T-helper 9 cell (primary cell): Measurements from ENCODE around the gene RUNX2.
A peak's percentile ranks its signal among the peaks of the same experiment; 100 is the strongest.
"Not testable (repeated sequence)": the region's sequence is repeated elsewhere in the genome, so short reads cannot be mapped to it uniquely, and the experiment has no call there.

Experiments used
- DNase-seq: peaks from one replicate; pipeline ENCODE4 v3.0.0-alpha.2; 2020

Gene RUNX2

DNA sequence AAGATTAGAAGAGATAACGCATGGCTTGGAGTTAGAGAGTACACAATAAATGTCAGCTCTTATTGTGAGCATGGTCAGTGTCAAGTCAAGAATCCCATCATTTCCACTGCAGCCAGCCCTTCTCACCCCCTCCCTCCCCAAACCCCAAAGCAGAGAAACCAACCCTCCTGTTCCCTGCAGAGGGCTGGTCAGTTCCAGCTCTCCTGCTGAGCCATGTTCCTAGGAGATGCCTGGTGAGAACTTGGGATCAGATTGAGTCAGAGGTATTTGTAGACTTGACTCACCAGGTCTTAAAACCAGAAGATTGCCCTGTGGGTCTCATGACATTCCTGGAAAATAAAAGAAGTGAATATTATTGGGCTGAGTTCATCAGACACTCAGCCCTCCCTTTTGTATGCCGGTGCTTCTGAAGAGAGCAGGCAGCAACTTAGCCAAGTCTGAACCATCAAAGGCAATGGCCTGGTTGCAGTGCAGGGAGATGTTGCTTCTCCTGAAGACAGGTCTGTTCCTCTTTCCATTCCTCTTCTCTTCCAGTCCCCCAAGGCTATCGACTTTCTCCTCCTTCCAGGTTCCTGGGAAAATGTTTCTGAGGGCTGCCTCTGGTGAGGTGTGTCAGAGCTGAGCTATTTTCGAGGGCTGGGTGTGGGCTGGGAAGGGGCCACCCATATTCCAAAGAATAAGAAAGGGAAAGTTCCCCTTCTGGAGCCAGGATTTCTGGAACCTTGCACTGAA, 327.8 kb downstream of the RUNX2 start:
- no peak for DNase-seq

DNA sequence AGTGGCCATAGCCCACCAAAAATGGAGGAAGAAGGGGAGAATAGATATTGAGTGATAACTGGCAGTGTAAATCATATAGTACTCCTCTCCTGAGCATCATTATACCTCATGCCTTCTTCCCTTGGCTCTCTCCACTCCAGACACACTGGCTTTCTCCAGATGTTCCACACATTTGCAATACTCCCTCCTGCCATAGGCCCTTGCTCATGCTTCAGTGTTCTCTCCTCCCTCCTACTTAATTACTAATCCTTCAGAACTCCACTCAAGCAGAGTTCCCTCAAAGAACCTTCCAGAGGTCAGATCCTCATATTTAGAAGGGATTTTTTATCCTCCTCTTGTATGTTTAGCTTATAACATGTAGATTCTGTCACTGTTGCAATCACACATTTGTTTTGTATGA, 329.1 kb downstream of the RUNX2 start:
- no peak for DNase-seq

DNA sequence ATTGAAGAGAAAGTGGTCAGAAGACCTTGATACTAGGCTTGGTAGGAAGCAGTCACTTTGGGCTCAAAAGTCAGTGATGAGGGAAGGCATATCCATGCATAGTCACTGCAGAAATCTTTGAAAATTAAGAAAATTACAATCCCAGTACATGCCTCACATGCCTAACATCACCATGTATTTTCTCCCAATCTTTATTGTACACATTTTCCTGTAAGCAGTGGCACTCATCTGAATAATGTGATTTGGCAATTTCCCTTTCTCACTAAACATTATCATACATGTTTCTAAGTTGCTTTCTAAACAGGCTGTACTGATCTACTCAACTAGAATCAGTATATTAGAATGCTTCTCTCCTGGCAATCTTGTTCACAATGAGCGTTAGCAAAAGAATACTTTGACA, 330.3 kb downstream of the RUNX2 start:
- no peak for DNase-seq

DNA sequence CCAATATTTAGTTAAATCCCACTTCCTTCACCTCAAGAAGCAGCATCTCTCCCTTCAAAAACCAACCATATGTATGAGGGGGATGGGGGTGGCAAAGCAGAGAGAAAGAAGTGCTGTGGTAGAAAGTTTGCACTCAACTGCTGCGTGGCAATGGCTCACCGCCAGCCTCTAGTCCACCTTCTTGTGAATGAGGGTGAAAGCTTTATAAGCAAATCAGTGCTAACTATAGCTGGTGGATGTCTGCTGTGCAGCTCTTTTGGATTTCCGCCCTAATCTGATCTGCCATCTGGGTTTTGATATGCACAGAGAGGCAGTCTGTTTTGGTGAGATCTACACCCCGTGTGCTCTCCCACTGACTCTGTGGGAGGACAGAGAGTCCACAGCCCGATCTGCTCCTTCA, 330.8 kb downstream of the RUNX2 start:
- DNase-seq: no peak

DNA sequence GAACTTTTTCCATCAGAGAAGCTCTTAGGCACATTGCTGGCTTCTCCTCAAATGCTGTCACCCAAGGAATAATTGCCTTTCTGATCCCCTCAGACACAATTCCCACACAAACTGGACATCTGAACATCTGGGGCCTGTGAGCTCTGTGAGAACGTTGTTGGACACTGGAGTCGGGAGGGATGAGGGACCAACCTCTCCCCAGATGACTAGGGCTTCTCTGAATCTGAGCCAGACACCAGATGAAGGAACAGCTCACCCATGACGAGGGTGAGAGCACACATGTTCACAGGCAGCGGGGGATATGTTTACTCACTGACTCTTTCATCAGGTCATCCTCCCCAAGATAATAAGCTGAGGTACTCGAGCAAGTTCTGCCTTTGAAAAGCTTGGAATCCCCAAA, 333.5 kb downstream of the RUNX2 start:
- no peak for DNase-seq

DNA sequence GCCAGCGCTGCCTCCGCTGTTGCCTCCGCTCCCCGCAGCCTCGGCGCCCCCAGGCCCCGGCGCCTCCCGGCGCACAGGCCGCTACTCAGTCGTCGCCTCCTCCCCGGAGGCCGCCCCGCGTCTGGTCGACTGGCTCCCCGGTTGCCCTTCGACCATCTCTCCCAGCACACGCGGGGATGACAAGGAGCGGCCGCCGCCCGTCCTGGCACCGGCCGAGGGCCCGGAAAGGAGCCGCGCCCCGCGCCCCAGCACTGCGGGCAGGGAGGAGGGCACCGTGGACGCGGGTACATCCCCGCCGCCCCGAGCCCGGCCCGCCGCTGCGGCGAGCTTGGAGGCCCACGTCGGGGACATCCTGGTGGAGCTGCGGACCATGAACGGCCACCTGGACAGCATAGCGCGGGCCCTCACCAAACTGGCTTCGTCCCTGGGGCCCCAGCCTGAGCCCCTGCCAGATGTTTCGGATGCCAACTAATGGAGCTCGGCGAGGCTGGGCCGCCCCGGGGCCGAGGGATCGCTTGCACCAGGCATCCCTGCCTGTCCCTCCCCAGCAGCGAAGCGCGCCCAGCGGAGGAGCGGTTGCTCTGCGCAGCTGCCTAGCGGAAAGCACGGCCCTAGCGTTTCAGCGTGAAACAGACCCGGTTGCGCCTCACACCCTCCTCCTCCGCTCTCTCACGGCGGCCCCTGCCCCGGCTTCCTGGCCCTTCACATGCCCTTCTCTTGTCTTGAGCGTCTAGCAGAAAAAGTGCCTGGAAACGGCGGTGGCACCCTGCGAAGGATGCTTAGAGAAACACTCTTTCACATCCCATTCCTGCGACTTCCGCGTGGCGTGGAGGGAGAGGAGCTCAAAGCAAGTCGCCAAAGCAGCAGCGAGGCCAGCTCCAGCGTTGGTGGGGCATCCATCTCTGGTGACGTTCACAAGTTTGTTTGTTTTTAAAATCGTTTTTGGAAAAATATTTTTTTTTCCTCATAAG, 335.4 kb downstream of the RUNX2 start:
- peak; percentile 15 for DNase-seq

DNA sequence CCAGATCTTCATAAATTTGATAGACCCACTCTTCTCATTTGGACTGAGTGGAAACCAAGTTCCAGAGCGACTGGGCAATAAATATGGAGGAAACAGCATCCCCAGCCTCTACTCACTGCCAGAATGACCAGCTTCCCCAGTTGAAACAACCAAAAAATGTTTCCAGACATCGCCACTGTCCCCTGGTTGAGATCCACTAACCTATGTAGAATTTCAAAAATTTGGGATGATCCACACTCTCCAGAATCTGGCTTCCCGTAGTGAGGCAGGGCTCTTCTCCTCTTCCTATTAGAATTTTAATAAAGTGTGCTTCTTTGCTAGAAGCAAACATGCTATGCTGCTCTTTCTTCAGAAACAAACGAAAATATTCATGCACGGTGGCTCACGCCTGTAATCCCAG, 336.6 kb downstream of the RUNX2 start:
- DNase-seq: no peak

DNA sequence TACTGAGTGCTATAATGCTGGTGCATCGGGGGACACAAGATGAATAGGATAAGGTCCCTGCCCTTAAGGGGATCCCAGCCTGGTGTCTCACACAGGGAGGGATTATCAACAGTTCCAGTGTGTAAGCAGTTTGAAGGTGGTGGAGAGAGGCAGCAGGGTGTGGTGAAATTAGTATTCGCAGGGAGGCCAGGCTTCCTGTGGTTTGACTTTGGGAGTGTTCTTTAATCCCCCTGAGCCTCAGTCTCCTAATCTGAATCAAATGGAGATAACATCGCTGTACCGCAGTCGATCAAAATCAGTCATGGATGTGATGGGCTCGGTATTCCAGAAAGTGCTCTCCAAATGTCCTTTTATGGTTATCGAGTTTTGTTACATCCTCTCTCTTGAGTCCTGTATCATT, 337.7 kb downstream of the RUNX2 start:
- DNase-seq: no peak

DNA sequence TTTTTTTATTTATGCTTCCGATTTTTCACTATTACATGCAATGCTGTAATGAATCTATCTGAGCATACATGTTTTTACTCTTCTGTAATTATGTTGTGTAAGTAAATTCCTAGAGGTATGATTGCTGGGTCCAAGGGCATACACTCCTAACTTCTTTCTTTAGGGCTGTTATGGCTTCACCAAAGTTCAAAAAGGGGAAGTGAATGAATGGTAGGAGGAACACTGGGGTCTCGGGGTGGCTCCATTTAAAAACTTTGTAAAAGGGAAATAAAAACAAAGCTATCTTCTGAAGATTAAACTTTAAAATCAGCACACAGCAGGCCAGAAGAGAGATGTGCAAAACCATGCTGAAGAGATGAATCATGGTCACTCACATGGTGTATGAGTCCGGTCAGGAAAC, 338.7 kb downstream of the RUNX2 start:
- DNase-seq: no peak

DNA sequence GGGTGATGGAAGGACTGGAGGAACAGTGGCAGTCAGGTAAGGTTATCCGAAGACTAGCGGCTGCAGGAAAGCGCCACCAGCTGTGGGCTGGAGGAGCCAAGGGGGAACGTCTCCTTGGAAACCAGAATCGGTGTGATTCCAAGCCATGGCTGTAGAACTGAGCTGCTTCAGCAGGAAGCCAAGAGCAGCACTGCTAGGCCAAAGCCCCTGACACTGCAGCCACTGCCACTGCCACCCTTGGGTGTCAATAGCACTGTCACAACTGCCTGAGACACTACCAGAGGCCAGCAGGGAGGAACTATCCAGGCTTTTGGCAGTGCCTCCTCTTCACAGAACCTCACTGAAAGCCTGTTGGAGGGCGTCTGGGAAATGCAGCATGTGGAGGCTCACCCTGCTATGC, 339.2 kb downstream of the RUNX2 start:
- DNase-seq: no peak

DNA sequence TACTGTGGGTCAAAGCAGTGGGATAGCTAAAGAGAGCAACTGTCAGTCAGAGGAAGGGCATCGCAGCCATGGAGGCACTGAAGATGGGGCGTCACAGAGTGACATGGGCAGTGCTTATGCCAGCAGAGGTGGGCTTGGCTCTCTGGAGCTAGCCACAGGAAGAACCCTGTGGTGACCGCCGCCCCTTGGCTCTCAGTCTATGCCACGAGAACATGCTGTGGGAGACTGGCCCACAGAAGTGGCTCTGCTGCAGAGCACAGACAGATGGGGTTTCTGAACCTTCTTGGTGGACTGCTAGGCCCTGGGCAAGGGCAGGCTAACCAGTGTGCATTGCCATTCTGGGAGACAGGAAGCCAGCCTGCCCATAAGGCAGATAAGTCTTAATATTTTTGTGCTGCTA, 339.6 kb downstream of the RUNX2 start:
- no peak for DNase-seq

DNA sequence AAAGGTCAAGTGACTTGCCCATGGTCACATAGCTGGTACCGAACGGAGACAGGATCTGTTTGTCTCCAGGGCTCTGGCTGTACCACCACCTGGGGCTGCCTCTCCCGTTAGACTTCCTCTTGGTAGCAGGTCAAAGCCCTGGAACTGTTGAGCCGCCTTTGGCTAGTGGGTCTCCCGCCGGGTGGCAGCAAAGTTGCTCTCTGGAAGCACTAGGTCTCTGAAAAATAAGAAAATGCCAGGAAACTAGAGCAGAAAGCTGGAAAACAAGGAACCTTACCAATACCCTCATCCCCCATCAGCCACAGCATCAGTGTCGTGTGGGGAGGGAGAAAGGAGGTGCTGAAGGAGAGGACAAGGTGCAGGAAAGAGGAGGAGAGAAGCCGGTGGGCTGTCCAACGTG, 340.6 kb downstream of the RUNX2 start:
- no peak for DNase-seq

DNA sequence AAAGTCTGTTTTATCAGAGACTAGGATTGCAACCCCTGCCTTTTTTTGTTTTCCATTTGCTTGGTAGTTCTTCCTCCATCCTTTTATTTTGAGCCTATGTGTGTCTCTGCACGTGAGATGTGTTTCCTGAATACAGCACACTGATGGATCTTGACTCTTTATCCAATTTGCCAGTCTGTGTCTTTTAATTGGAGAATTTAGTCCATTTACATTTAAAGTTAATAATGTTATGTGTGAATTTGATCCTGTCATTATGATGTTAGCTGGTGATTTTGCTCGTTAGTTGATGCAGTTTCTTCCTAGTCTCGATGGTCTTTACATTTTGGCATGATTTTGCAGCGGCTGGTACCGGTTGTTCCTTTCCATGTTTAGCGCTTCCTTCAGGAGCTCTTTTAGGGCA, 345.0 kb downstream of the RUNX2 start:
- not testable (repeated sequence) for DNase-seq

DNA sequence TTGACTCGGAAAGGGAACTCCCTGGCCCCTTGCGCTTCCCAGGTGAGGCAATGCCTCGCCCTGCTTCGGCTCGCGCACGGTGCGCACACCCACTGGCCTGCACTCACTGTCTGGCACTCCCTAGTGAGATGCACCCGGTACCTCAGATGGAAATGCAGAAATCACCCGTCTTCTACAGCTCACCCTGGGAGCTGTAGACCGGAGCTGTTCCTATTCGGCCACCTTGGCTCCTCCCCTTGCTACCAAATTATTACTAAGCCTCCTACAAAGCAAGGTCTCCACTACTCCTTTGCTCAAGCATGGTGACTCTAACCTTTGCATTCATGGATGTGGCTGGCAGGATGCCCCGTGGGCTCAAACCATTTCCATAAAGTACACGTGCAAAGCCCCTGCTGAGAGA, 347.0 kb downstream of the RUNX2 start:
- not testable (repeated sequence) for DNase-seq

DNA sequence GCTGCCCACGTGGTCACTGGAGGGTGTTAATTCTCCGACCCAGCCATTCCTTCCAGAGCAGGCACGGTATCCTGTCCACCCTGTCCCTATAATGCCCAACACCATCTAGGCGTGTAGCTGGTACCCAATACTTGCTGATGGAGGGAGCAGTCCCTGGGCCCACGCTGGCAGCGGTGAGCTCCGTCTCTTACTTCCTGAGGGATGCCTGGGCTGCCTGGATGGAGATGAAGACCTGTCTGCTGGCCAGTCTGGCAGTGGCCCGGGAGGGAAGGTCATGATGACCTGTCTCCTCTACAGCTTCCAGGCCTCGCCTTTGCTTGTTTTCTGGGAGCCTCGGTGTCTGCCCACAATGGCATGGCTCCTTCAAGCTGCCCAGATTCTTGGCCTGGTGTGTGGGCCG, 347.5 kb downstream of the RUNX2 start:
- no peak for DNase-seq

DNA sequence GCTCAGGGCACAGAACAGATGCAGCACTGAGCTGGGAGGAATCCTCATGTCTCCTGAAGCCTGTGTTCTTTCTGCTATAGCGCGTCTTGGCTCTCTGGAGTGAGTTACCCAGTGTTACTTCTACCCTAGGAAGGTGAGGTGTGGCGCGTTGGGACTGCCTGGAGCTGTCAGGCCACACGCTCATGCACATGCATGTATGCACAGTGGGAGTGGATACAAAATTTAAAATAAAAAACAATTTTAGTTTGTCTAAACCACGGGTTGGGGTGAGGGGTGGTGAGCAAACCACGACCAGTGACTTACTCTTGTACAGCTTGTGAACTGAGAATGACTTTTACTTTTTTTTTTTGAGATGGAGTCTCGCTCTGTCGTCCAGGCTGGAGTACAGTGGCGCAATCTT, 348.2 kb downstream of the RUNX2 start:
- DNase-seq: no peak

DNA sequence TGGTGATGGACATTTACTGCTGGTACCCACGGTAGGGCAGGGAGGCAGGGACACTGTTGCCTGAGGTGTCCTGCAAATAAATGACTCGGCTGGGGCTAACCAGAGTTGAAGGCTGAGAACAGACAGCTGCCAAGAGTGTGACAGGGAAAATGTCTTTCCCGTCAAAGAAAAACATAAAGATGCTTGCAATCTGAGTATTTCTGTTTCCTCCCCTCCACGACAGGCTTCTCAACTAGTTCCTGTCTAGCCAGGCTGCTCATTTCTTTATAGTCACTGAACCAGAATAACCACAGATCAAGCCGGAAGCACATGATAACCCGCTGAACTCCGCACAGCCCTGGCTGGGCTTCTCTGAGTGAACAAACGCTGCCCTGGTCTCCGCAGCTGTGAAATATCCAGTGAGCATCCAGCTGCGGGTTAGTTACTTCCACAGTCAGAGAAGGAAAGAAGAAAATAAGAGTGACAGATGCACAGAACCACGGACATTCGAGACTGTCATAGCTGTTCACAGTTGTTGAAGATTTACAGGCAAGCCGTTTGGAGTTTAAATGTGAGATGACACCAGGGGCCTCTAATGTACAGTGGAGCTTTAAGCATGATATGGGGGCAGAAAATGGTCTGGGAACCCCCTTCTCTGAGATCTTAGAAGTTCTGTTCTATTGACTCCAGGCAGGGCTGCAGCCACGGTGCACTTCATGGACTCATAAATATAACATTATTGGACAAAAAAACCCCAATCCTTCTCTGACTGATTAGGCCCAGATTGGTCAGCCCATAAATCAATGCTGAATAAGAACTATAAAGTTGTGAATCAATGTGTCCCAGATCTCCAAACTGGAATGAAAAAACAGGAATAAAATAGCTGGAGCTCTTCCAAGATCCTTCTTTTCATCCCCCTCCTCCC, 349.5 kb downstream of the RUNX2 start:
- no peak for DNase-seq

DNA sequence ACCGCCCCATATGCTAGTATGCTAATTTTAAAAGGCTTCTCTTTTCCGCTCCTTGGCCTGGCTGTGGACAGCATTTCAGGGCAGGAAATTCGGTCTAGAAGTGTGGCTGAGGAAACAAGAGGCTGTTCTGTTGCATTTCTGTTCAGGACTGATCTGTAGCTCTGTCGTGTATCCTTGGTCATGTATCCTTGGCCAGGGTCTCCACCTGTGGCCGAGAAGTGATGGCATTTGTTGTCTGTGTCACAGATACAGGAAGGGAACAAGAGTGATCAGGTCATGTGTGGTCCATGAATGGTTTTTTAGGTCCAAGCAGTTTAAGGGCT, 350.1 kb downstream of the RUNX2 start:
- no peak for DNase-seq

DNA sequence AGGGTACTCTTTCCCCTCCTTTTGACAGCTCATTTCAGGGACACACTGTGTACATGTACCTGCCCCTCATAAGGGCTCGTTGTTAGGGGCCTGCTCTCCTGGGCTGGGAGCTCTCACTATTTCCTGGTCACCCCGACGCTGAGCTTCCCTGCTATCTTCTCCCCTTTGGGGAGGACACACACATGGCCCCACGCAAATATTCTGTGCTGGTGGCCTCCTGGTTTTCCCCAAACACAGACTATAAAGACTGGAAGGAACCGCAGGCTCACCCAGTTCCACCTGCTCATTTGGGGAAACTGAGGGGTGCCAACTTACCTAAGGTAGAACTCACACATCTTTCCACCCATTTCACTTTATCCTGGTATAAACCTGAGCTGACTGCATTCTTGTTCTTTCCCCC, 351.0 kb downstream of the RUNX2 start:
- no peak for DNase-seq

DNA sequence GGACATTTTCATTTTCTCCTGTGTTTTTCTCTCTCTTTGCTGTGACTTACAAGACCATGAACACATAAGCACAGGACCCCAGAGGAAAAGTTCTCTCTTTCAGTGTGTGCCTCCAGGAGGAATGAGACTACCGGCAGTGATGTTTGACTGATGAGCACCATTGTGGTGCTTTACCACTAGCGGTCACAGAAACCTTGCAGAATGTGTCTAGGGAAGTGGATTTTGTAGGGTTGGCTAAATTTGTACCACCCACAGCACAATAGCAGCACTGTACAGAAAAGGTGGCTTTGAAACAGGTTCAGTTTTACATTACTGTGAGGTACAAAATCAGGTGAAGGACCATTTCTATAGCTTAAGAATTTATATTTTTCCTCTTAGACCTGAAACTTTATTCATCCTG, 351.5 kb downstream of the RUNX2 start:
- DNase-seq: no peak

DNA sequence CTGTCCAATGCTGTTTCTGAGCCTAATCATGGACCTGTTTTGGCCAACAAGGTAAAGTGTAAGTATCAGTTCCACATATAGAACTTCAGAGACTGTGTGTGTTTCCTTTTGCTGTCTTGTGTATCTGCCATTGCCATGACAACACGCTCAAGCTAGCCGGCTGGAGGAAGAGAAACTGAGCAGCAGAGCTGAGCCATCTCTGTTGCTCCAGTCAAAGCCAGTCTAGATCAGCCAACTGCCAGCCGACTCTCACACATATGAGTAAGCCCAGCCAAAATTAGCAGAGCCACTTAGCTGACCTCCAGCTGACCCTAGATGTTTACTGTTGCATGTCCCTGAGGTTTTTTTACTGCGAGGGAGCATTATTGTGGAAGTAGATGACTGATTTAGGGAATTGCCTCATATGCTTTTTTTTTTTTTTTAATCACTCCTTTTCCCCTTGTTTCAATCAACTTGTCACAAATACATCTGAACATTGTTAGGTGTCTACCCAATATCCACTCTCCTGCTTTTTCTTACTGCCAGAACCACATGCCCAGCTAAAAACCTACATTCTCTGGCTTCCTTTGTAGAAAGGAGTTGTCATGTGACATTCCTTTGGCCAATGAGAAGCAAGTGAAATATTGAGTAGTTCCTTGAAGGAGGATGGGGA, 353.9 kb downstream of the RUNX2 start:
- DNase-seq: no peak

DNA sequence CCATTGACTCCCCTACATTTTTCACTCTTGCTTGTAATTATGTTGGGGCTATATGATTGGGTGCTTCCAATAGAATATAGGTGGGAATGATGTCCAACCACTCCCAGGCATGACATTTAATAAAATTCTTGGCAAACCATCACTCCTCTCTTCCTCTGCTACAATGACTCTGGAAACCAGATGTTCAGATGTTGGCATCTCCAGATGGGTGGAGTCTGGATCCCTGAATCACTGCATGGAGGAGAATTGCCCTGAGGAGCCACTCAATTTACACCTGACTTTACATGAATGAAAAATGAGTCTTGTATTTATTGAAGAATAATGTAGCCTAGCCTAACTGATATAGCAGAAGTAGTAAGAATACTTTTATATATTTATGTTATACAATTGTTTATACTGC, 356.3 kb downstream of the RUNX2 start:
- DNase-seq: no peak

DNA sequence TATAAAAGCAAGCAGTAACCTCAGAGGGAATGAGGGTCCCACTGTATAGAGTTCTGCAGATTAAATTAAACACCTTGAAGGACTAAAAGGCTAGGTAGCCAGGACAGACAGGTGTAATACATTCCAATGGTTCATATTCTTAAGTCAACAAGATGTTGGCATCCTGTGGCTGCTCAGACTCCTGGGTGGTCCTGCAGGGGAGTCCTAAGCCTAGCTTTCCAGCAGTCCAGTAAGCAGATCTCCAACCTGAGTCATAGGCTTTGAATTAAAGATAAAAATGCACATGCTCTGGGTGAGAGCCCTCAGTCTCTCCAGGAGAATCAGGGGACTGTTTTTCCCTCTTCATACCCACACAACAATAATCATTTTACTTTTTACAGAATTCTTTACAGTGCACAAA, 356.9 kb downstream of the RUNX2 start:
- DNase-seq: no peak
